Measurements from ENCODE around the gene MAN2A2.
"Not testable (repeated sequence)": the region's sequence is repeated elsewhere in the genome, so short reads cannot be mapped to it uniquely, and the experiment has no call there.

DNA sequence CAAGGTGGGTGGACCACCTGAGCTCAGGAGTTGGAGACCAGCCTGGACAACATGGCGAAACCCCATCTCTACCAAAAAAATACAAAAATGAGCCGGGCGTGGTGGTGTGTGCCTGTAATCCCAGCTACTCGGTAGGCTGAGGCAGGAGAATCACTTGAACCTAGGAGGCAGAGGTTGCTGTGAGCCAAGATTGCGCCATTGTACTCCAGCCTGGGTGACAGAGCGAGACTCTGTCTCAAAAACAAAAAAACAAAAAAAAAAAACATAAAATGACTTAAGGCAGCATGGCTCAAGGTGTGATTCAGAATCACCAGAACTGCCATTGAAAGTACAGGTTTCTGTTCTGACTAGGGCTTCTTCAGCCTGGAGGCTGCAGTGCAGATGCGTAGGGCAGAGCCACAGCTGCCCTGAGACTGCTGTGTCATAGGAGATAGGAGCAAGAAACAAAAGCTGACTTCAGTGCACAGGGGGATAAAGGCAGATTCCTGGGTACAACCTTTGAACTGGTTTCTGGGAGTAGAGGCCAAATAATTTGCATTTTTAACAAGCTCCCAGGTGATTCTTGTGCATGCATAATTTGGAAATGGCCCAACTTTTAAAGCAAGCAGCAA, 19.7 kb downstream of the MAN2A2 start:
- TF ChIP-seq, protein P1, sequence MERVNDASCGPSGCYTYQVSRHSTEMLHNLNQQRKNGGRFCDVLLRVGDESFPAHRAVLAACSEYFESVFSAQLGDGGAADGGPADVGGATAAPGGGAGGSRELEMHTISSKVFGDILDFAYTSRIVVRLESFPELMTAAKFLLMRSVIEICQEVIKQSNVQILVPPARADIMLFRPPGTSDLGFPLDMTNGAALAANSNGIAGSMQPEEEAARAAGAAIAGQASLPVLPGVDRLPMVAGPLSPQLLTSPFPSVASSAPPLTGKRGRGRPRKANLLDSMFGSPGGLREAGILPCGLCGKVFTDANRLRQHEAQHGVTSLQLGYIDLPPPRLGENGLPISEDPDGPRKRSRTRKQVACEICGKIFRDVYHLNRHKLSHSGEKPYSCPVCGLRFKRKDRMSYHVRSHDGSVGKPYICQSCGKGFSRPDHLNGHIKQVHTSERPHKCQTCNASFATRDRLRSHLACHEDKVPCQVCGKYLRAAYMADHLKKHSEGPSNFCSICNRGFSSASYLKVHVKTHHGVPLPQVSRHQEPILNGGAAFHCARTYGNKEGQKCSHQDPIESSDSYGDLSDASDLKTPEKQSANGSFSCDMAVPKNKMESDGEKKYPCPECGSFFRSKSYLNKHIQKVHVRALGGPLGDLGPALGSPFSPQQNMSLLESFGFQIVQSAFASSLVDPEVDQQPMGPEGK (CRISPR knock-in tag; IDR thresholded peaks at IDR 0.05; ENCODE audit: borderline replicate concordance): not testable (repeated sequence)
- not testable (repeated sequence) for TF ChIP-seq ZFP3 (CRISPR knock-in tag; IDR thresholded peaks at IDR 0.05)
- TF ChIP-seq, protein P2, sequence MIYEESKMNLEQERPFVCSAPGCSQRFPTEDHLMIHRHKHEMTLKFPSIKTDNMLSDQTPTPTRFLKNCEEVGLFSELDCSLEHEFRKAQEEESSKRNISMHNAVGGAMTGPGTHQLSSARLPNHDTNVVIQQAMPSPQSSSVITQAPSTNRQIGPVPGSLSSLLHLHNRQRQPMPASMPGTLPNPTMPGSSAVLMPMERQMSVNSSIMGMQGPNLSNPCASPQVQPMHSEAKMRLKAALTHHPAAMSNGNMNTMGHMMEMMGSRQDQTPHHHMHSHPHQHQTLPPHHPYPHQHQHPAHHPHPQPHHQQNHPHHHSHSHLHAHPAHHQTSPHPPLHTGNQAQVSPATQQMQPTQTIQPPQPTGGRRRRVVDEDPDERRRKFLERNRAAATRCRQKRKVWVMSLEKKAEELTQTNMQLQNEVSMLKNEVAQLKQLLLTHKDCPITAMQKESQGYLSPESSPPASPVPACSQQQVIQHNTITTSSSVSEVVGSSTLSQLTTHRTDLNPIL (CRISPR knock-in tag; IDR thresholded peaks at IDR 0.05; ENCODE audit: low read depth): not testable (repeated sequence)

Data from SK-N-SH treated with all-trans-retinoic acid at 6 μM for 48 hours (cell line).